Stimulated activated CD4-positive, alpha-beta T cell treated with anti-CD3 and anti-CD28 coated beads, Interleukin-4, amount 100 ng/mL, for 48 hours (primary cell): Measurements from ENCODE around the gene UBB.

Source experiments
- DNase-seq, 2 donors: peaks; one replicate each; pipeline ENCODE4 v3.0.0-alpha.2; 2020; ENCODE audit warnings: low read depth in 2 of 2

Gene UBB

DNA sequence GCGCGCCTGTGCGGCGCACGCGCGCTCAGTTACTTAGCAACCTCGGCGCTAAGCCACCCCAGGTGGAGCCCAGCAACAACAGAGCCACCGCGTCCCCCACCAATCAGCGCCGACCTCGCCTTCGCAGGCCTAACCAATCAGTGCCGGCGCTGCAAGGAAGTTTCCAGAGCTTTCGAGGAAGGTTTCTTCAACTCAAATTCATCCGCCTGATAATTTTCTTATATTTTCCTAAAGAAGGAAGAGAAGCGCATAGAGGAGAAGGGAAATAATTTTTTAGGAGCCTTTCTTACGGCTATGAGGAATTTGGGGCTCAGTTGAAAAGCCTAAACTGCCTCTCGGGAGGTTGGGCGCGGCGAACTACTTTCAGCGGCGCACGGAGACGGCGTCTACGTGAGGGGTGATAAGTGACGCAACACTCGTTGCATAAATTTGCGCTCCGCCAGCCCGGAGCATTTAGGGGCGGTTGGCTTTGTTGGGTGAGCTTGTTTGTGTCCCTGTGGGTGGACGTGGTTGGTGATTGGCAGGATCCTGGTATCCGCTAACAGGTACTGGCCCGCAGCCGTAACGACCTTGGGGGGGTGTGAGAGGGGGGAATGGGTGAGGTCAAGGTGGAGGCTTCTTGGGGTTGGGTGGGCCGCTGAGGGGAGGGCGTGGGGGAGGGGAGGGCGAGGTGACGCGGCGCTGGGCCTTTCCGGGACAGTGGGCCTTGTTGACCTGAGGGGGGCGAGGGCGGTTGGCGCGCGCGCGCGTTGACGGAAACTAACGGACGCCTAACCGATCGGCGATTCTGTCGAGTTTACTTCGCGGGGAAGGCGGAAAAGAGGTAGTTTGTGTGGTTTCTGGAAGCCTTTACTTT lies at the start of gene UBB:
Gene UBB, plus strand, starts transcription at position 452 of the 856 bp plus-strand sequence. CDS start 817 bp downstream, outside the sequence.
- peak; percentile 88 to 92 for DNase-seq

- no peak for DNase-seq
Observed at GRCh38 chr17:16338391-16338790, 42.5 kb upstream of the UBB start.

DNA sequence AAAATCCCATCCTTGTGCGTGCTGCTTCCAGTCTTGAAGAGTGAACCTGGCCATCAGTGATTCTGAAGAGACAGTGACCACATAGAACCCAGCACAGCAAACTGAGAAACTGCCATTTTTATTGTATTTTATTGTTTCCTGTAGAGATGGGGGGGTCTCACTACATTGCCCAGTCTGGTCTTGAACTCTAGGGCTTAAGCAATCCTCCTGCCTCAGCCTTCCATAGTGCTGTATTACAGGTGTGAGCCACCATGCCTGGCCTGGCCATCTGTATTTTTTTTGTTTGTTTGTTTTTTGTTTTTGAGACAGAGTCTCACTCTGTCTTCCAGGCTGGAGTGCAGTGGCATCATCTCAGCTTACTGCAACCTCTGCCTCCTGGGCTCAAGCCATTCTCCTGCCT lies 41.5 kb upstream of the UBB start:
- no peak for DNase-seq

DNA sequence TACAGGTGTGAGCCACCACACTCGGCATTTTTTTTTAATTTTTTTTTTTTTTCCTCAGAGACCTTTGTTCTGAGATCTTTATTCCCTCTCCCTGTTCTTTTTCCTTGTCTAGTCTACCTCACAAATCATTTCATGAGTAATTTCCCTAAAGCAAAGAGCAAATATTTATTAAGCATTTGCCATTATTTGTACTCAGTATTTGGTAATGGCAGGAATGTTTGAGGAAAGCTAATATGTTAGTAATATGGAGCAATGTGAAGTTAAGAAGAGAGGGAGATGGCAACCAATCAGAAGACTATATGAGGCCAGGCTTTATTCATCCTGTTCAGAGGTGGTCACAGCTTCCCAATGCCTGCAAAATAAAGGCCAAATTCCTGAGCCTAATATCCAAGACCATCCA lies 40.9 kb upstream of the UBB start:
- no peak for DNase-seq

- no peak for DNase-seq
Observed at GRCh38 chr17:16342979-16343378, 37.9 kb upstream of the UBB start.

DNA sequence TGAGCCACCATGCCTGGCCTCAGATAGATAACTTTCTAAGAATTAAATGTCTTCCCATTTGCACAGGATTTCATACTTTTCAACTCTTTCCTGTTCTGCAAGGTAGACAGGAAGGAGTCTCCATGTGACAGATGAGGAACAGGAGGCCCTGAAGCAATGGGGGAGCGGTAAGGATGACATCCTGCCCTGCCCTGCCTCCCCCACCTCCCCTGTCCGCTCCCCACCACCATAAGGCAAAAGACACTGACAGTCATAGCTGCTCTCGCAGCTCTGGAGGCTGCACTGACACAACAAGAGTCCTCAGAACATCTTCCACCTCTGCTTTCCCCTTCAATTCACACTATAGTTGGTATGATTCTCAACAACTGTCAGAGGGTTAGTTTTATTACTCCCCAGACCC lies 37.3 kb upstream of the UBB start:
- no peak for DNase-seq

DNA sequence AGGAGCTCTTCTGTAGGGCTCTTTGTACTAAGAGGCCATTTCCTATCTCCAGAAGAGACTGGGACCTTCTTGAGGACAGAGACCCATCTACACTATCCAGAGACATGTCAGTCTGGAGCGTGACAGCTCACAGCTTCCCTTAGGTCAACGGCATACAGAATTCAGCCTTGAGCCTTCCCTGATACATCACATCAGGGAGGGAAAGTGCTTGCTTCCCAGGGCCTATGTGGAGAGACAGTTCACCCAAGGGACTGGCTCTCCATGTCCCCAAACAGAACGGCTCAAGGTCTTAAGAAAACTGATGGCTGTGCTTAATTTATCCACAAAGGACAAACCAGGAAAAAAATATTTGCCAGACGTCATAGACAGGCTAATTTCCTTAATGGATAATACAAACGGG lies 35.3 kb upstream of the UBB start:
- no peak for DNase-seq

- DNase-seq, result no peak
Observed at GRCh38 chr17:16346721-16347271, 34.1 kb upstream of the UBB start.

DNA sequence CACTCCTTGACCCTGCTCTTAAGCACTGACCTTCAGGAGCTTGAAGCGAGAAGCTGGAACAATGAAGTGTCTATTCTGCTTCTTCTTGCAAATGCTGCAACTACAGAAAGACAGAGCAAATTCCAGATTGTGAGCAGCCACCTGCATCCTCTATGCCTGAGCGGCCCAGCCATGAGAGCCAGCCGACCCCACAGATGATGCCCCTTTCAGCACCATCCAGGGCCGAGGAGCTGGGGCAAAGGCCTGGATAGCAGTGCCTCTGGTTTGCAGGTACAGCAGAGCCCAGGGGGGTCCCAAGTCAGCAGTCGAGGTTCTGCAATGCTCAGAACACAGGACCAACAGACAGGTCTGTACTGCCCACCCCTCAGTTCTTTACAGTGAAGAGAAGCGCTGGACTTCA lies 32.3 kb upstream of the UBB start:
- DNase-seq, result no peak

- peak in 1 of 2 donors; percentile 10 for DNase-seq
Observed at GRCh38 chr17:16349431-16349830, 31.5 kb upstream of the UBB start.

- DNase-seq, result no peak
Observed at GRCh38 chr17:16351831-16352230, 29.1 kb upstream of the UBB start.

- DNase-seq, result peak; percentile 27 to 31
Observed at GRCh38 chr17:16352303-16352666, 28.6 kb upstream of the UBB start.

GRCh38 chr17:16352667-16353316 lies 28.1 kb upstream of the UBB start:
- peak; percentile 23 for DNase-seq

GRCh38 chr17:16353317-16354174 lies 27.3 kb upstream of the UBB start, which contains the start of gene CENPV:
Gene CENPV, minus strand, starts transcription at chr17:16353469. Its CDS starts 33 bp downstream, at chr17:16353436.
- DNase-seq, result peak; percentile 43 to 44

DNA sequence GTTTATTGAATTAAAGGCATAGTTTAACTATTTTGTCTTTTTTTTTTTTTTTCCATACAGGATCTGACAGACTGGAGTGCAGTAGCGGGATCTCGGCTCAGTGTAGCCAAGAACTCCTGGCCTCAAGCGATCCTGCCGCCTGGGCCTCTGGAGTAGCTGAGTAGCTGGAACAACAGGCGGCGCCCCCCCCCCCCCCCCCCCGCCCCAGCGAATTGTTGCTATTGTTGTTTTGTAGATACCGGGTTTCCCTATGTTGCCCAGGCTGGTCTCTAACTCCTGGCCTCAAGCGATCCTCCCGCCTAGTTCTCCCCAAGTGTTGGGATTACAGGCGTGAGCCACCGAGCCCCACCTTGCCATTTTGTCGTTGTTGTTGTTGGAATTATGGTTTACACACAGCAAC lies 26.3 kb upstream of the UBB start:
- no peak for DNase-seq

DNA sequence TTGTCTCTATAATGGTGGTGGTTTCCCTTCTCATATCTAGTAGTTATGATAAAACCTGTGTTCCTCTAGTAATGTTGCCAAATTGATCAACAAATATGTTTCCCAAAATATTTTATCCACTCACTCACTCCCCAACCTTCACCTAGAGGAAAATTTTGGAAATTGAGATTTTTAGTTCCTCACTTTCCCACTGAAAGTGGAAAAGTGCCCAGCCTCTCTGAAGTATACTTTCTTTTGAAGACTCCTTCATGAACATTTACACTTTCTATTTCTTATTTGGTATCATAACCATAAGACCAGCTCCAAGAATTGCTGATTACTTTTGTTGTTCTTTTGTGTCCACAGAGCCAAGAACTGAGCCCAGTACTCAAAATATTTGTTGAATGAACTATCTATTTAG lies 22.5 kb upstream of the UBB start:
- no peak for DNase-seq

- no peak for DNase-seq
Observed at GRCh38 chr17:16361874-16362273, 19.0 kb upstream of the UBB start.

DNA sequence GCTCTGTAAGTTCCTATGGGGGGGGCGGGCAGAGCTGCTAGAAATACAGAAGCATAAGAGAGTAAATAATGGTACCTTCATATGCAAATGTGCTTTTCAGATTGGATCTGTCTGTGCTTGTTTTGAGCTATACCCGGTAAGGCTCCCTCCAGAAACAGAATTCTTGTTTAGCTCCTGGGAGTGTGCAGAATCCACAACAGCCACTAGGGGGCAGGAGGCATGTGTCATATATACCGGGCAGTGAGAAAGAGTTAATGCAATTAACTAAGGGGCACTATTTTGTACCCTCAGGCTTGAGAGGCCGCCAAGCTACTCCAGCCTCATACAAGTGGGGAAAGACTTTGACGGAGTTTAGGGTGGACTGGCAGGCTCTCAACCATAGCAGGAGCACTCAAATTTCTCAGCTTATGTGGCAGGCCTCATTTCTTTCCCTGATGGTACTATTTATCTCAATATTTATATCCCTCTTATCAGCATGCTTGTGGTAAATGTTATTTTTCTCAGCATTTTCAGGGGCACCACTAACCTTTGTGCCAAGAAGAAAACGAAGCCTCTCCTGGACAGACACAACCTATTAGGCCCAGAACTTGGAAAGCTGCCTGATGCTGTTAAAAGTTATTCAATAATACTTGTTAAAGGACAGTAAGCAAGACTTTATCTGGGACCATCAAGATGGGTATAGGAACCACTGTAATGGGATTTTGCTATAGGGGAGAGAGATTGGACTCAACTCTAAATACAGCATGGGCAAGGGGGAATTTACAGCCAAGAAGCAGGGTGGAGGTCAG lies 16.9 kb upstream of the UBB start:
- peak; percentile 73 to 74 for DNase-seq

- no peak for DNase-seq
Observed at GRCh38 chr17:16364625-16365024, 16.3 kb upstream of the UBB start.

- DNase-seq, result no peak
Observed at GRCh38 chr17:16371742-16372141, 9.1 kb upstream of the UBB start.
